Liver (tissue), 9 donors: ENCODE results near the gene CFAP221. TPM values are rescaled to one million over a fixed set of nuclear protein-coding genes. Genes with fewer than 3 reads are reported as not detected.

Experiments used
- DNase-seq: peaks from one replicate; pipeline ENCODE4 v3.0.0-alpha.2; 2017; ENCODE audit warnings: low spot score
- H3K27ac ChIP-seq, 2 donors: one replicate each; pipeline ENCODE4 v1.7.0; 2013; ENCODE audit warnings: inconsistent platforms in 2 of 2, low read length in 2 of 2, control low read depth in 1 of 2, low read depth in 1 of 2, mild to moderate bottlenecking in 1 of 2
- H3K27me3 ChIP-seq, 4 donors: one replicate each; pipeline versions ENCODE4 v1.6.1 to v1.7.0; 2013; ENCODE audit warnings: low read length in 3 of 4, inconsistent platforms in 1 of 4, mild to moderate bottlenecking in 1 of 4, moderate library complexity in 1 of 4; ENCODE audit not compliant: control insufficient read depth in 4 of 4, insufficient read depth in 4 of 4
- H3K36me3 ChIP-seq, 4 donors: one replicate each; pipeline versions ENCODE4 v1.6.1 to v1.7.0; 2013; ENCODE audit warnings: low read length in 3 of 4, mild to moderate bottlenecking in 3 of 4, low read depth in 1 of 4, moderate library complexity in 1 of 4; ENCODE audit not compliant: control insufficient read depth in 4 of 4, insufficient read depth in 3 of 4
- H3K4me1 ChIP-seq, 4 donors: one replicate each; pipeline versions ENCODE4 v1.6.1 to v1.7.0; 2013; ENCODE audit warnings: low read length in 3 of 4, mild to moderate bottlenecking in 3 of 4, moderate library complexity in 1 of 4; ENCODE audit not compliant: control insufficient read depth in 4 of 4, insufficient read depth in 4 of 4
- H3K4me3 ChIP-seq, 3 donors: one replicate each; pipeline versions ENCODE4 v1.6.1 to v1.7.0; 2013; ENCODE audit warnings: low read length in 3 of 3, control low read depth in 1 of 3, low read depth in 1 of 3, mild to moderate bottlenecking in 1 of 3
- H3K9ac ChIP-seq, 2 donors: one replicate each; pipeline ENCODE4 v1.7.0; 2013; ENCODE audit warnings: low read length in 2 of 2, mild to moderate bottlenecking in 2 of 2, moderate library complexity in 2 of 2, control low read depth in 1 of 2, low read depth in 1 of 2
- H3K9me3 ChIP-seq, 4 donors: one replicate each; pipeline versions ENCODE4 v1.6.1 to v1.7.0; 2013; ENCODE audit warnings: low read length in 3 of 4; ENCODE audit not compliant: control insufficient read depth in 4 of 4
- CTCF ChIP-seq: fragments of 150-350 bp; IDR thresholded peaks from 2 replicates; pipeline ENCODE4 v1.5.1; 2017; ENCODE audit warnings: improper control_type of control experiment, low read depth, low read length; ENCODE audit not compliant: missing input control
- EGR1 ChIP-seq, 2 donors: IDR thresholded peaks; 2 replicates each; pipeline ENCODE4 v1.6.1; 2016 to 2018; ENCODE audit warnings: antibody characterized with exemption in 2 of 2, low read depth in 2 of 2
- FOXA1 ChIP-seq: IDR thresholded peaks from 2 replicates; pipeline ENCODE4 v1.6.1; 2016; ENCODE audit warnings: antibody characterized with exemption
- GABPA ChIP-seq, 2 donors: IDR thresholded peaks in 1 of 2; conservative IDR thresholded peaks in 1 of 2; 2 replicates each; pipeline ENCODE4 v1.6.1; 2016; ENCODE audit warnings: antibody characterized with exemption in 2 of 2, mild to moderate bottlenecking in 1 of 2, moderate library complexity in 1 of 2
- HNF4A ChIP-seq, 2 donors: conservative IDR thresholded peaks; 2 replicates each; pipeline ENCODE4 v1.6.1; 2016; ENCODE audit warnings: antibody characterized with exemption in 2 of 2, mild to moderate bottlenecking in 2 of 2
- HNF4G ChIP-seq: IDR thresholded peaks from 2 replicates; pipeline ENCODE4 v1.6.1; 2016; ENCODE audit warnings: antibody characterized with exemption
- JUND ChIP-seq, 2 donors: IDR thresholded peaks; 2 replicates each; pipeline ENCODE4 v1.6.1; 2016; ENCODE audit warnings: antibody characterized with exemption in 2 of 2
- NR2F2 ChIP-seq: IDR thresholded peaks from 2 replicates; pipeline ENCODE4 v1.6.1; 2016; ENCODE audit warnings: antibody characterized with exemption
- RAD21 ChIP-seq, 2 donors: IDR thresholded peaks; 2 replicates each; pipeline ENCODE4 v1.6.1; 2016; ENCODE audit warnings: antibody characterized with exemption in 2 of 2, mild to moderate bottlenecking in 2 of 2
- RXRA ChIP-seq, 2 donors: IDR thresholded peaks; 2 replicates each; pipeline ENCODE4 v1.6.1; 2017 to 2018; ENCODE audit warnings: antibody characterized with exemption in 2 of 2, mild to moderate bottlenecking in 1 of 2
- SP1 ChIP-seq: IDR thresholded peaks from 2 replicates; pipeline ENCODE4 v1.6.1; 2018; ENCODE audit warnings: antibody characterized with exemption, mild to moderate bottlenecking
- TAF1 ChIP-seq: conservative IDR thresholded peaks from 2 replicates; pipeline ENCODE4 v1.6.1; 2016; ENCODE audit warnings: antibody characterized with exemption, mild to moderate bottlenecking
- YY1 ChIP-seq: IDR thresholded peaks from 2 replicates; pipeline ENCODE4 v1.6.1; 2016; ENCODE audit warnings: antibody characterized with exemption, mild to moderate bottlenecking
- ZBTB33 ChIP-seq: IDR thresholded peaks from 2 replicates; pipeline ENCODE4 v1.6.1; 2016; ENCODE audit warnings: antibody characterized with exemption
- WGBS: extraction: QIAGEN DNeasy Blood & Tissue Kit; methylation state at CpG from one replicate; pipeline ENCODE4 v1.1.7; 2013; 5-methylcytosine and 5-hydroxymethylcytosine counted together
- polyA plus RNA-seq, 2 donors: library from polyadenylated mRNA; stranded (reverse) in 1 of 2; unstranded in 1 of 2; fragments of 200-250 nt in 1 of 2; fragments of >200 nt in 1 of 2; fragmentation: Nextera tagmentation in 1 of 2; extraction: Ambion mirVana in 1 of 2; gene quantifications; one replicate each; pipeline versions ENCODE4 v1.2.1 to v1.2.3, GENCODE V29; 2013 to 2015
- total RNA-seq, 2 donors: library from RNA; depleted of rRNA; stranded (reverse); fragments of >200 nt; gene quantifications; one replicate each; pipeline ENCODE4 v1.2.3, GENCODE V29; 2014
- TF ChIP-seq, protein P1 (sequence below): IDR thresholded peaks from 2 replicates; pipeline ENCODE4 v1.6.1; 2016; ENCODE audit warnings: antibody characterized with exemption
- TF ChIP-seq, protein P2 (sequence below): IDR thresholded peaks from 2 replicates; pipeline ENCODE4 v1.6.1; 2016; ENCODE audit warnings: antibody characterized with exemption
- donor health status: healthy.
- donor health status: healthy.
- donor health status: healthy.
- donor health status: healthy.
- donor health status: healthy.

The CFAP221 gene
- total and polyA plus RNA-seq, 4 donors = 0.23 to 3.1 (median 1.2) TPM

GRCh38 chr2:119625226-119625625 lies 81.0 kb downstream of the CFAP221 start (continued):
- TF ChIP-seq YY1 (no peak), HNF4A (conservative IDR thresholded peaks at IDR 0.05) (no peak), HNF4G (no peak), SP1 (no peak), ZBTB33 (no peak), JUND (IDR thresholded peaks at IDR 0.05) (no peak), RAD21 (IDR thresholded peaks at IDR 0.05) (no peak), GABPA (IDR thresholded peaks at IDR 0.05 in 1 of 2, conservative IDR thresholded peaks at IDR 0.05 in 1 of 2) (no peak)

GRCh38 chr2:119629323-119629825 lies 85.1 kb downstream of the CFAP221 start:
- WGBS = 85% methylated on average over 5 of the region's 5 CpGs
- no peak for TF ChIP-seq ZBTB33
- TF ChIP-seq TAF1 = no peak
- no peak for TF ChIP-seq FOXA1
- TF ChIP-seq JUND (IDR thresholded peaks at IDR 0.05) = no peak
- no peak for TF ChIP-seq HNF4G
- no peak for TF ChIP-seq SP1
- no peak for TF ChIP-seq RAD21 (IDR thresholded peaks at IDR 0.05)
- TF ChIP-seq, protein P1, sequence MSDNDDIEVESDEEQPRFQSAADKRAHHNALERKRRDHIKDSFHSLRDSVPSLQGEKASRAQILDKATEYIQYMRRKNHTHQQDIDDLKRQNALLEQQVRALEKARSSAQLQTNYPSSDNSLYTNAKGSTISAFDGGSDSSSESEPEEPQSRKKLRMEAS = no peak
- TF ChIP-seq NR2F2 = no peak
- H3K9me3 ChIP-seq = peaks cover 0 to 3% (median under 1%) of the 10 kb centered on the region in 4 donors
- no peaks in the 10 kb centered on the region for H3K4me1 ChIP-seq
- no peak overlapping the region for H3K9ac ChIP-seq
- H3K27me3 ChIP-seq = no peaks in the 10 kb centered on the region
- no peak overlapping the region for H3K27ac ChIP-seq
- H3K36me3 ChIP-seq = no peaks in the 10 kb centered on the region
- no peak overlapping the region for H3K4me3 ChIP-seq
- no peak for DNase-seq

- Histone ChIP-seq H3K27ac (no peak overlapping the region), H3K9ac (no peak overlapping the region), H3K27me3 (no peaks in the 10 kb centered on the region), H3K36me3 (no peaks in the 10 kb centered on the region), H3K4me1 (no peaks in the 10 kb centered on the region), H3K9me3 (peaks cover 0 to 3% (median under 1%) of the 10 kb centered on the region in 4 donors), H3K4me3 (no peak overlapping the region)
- WGBS = 86% methylated on average over 4 of the region's 4 CpGs
- TF ChIP-seq EGR1 (IDR thresholded peaks at IDR 0.05; ENCODE audit: low read depth in 2 of 2) = no peak
- TF ChIP-seq RAD21 (IDR thresholded peaks at IDR 0.05) = no peak
- no peak for TF ChIP-seq CTCF
- TF ChIP-seq SP1 = no peak
- TF ChIP-seq NR2F2 = no peak
- TF ChIP-seq, protein P2, sequence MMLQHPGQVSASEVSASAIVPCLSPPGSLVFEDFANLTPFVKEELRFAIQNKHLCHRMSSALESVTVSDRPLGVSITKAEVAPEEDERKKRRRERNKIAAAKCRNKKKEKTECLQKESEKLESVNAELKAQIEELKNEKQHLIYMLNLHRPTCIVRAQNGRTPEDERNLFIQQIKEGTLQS = no peak
- no peak for TF ChIP-seq RXRA (IDR thresholded peaks at IDR 0.05)
- no peak for TF ChIP-seq YY1
- no peak for TF ChIP-seq FOXA1
- no peak for TF ChIP-seq GABPA (IDR thresholded peaks at IDR 0.05 in 1 of 2, conservative IDR thresholded peaks at IDR 0.05 in 1 of 2)
- TF ChIP-seq HNF4G = no peak
- no peak for TF ChIP-seq JUND (IDR thresholded peaks at IDR 0.05)
- no peak for DNase-seq
Measured at GRCh38 chr2:119630121-119630520, 85.9 kb downstream of the CFAP221 start.
